SK-N-SH (cell line): Measurements from ENCODE around the gene CSNK2A1.

Experiments used
- CTCF ChIP-seq: fragments of 200-600 bp; sonication (generic); IDR thresholded peaks from 2 replicates; pipeline ENCODE4 v1.6.1; 2017; ENCODE audit warnings: antibody characterized with exemption, mild to moderate bottlenecking, moderate library complexity
- EP300 ChIP-seq, 2 experiments: IDR thresholded peaks; 2 replicates each; pipeline versions ENCODE4 v1.4.0 to v1.6.1; 2012; ENCODE audit warnings: borderline replicate concordance in 1 of 2, low read depth in 1 of 2, low read length in 1 of 2
- EZH2phosphoT487 ChIP-seq: fragments of 200-600 bp; sonication (generic); IDR thresholded peaks from 2 replicates; pipeline ENCODE4 v1.6.1; 2017; ENCODE audit warnings: low read depth, mixed run types, mild to moderate bottlenecking, antibody characterized with exemption, moderate library complexity, borderline replicate concordance
- FOXJ3 ChIP-seq: sonication (generic); formaldehyde crosslinking; IDR thresholded peaks from 2 replicates; pipeline ENCODE4 v1.5.1; 2020; ENCODE audit warnings: mild to moderate bottlenecking, missing genetic modification reagents
- MAX ChIP-seq: IDR thresholded peaks from 2 replicates; pipeline ENCODE4 v1.4.0; 2012; ENCODE audit warnings: low read depth
- REST ChIP-seq: IDR thresholded peaks from 2 replicates; pipeline ENCODE4 v1.6.1; 2012; ENCODE audit warnings: mild to moderate bottlenecking, low read depth, low read length, moderate library complexity
- SMC3 ChIP-seq: IDR thresholded peaks from 2 replicates; pipeline ENCODE4 v1.6.1; 2012; ENCODE audit warnings: low read depth, low read length, improper control_type of control experiment
- TAF1 ChIP-seq: IDR thresholded peaks from 2 replicates; pipeline ENCODE4 v1.6.1; 2012; ENCODE audit warnings: low read depth, mild to moderate bottlenecking, low read length, moderate library complexity, borderline replicate concordance

GRCh38 chr20:531608-532007 lies 12.0 kb downstream of the CSNK2A1 start:
- TF ChIP-seq MAX (no peak), EP300 (IDR thresholded peaks at IDR 0.05; ENCODE audit: borderline replicate concordance in 1 of 2, low read depth in 1 of 2, low read length in 1 of 2) (no peak), CTCF (no peak), EZH2phosphoT487 (no peak), SMC3 (no peak), FOXJ3 (CRISPR knock-in tag) (no peak), TAF1 (no peak), REST (no peak)
